ENCODE results near the gene KCTD20. TPM values are rescaled to one million over a fixed set of nuclear protein-coding genes. Genes with fewer than 3 reads are reported as not detected.

Gene KCTD20
- total and polyA plus RNA-seq, 8 donors, result 8.8 to 21.7 (median 10.1) TPM

- no peak for TF ChIP-seq CTCF (IDR thresholded peaks at IDR 0.05)
- no peaks in the 10 kb centered on the region for H3K9me3 ChIP-seq
- peaks cover 0 to 17% (median 3%) of the 10 kb centered on the region in 3 donors for H3K36me3 ChIP-seq
- ATAC-seq, result no peak
- H3K27ac ChIP-seq, result no peak overlapping the region
- WGBS, 2 donors, result 81 to 82% methylated on average over 2 of the region's 2 CpGs
- H3K4me1 ChIP-seq, result peaks cover 0 to 4% (median 3%) of the 10 kb centered on the region in 3 donors
- no peaks in the 10 kb centered on the region for H3K27me3 ChIP-seq
- no peak for FAIRE-seq
- H3K4me3 ChIP-seq, result no peak overlapping the region
- no peak for DNase-seq
- intact Hi-C loops (cut with DNase I), result no loop called here
Measured at GRCh38 chr6:36517408-36517807, 74.6 kb downstream of the KCTD20 start.

GRCh38 chr6:36519352-36519751 is 76.6 kb downstream of the KCTD20 start:
- Histone ChIP-seq H3K4me3 (no peak overlapping the region), H3K27me3 (no peaks in the 10 kb centered on the region), H3K9me3 (no peaks in the 10 kb centered on the region), H3K36me3 (peaks cover 2 to 17% (median 3%) of the 10 kb centered on the region in 3 donors), H3K4me1 (peaks cover 0 to 10% (median 4%) of the 10 kb centered on the region in 3 donors), H3K27ac (no peak overlapping the region)
- intact Hi-C loops (cut with DNase I), result no loop called here
- DNase-seq (no peak), ATAC-seq (no peak), FAIRE-seq (no peak)
- no peak for TF ChIP-seq CTCF (IDR thresholded peaks at IDR 0.05)

- Histone ChIP-seq H3K27ac (no peak overlapping the region), H3K4me3 (no peak overlapping the region), H3K36me3 (peaks cover 2 to 17% (median 3%) of the 10 kb centered on the region in 3 donors), H3K27me3 (no peaks in the 10 kb centered on the region), H3K4me1 (peaks cover 0 to 7% (median 0%) of the 10 kb centered on the region in 3 donors), H3K9me3 (no peaks in the 10 kb centered on the region)
- intact Hi-C loops (cut with DNase I), result no loop called here
- WGBS, 2 donors, result 80 to 94% methylated on average over 8 of the region's 8 CpGs
- ATAC-seq, result no peak
- no peak for TF ChIP-seq CTCF (IDR thresholded peaks at IDR 0.05)
- DNase-seq, result no peak
- no peak for FAIRE-seq
Measured at GRCh38 chr6:36523451-36523850, 80.7 kb downstream of the KCTD20 start.

GRCh38 chr6:36523936-36524499 is 81.2 kb downstream of the KCTD20 start:
- 72 to 74% methylated on average over 6 of the region's 6 CpGs for WGBS, 2 donors
- intact Hi-C loops (cut with DNase I), result no loop called here
- no peaks in the 10 kb centered on the region for H3K9me3 ChIP-seq
- DNase-seq (no peak), FAIRE-seq (no peak), ATAC-seq (peak in 1 of 4 donors; percentile 38)
- no peaks in the 10 kb centered on the region for H3K27me3 ChIP-seq
- no peak overlapping the region for H3K4me3 ChIP-seq
- H3K36me3 ChIP-seq, result peaks cover 2 to 17% (median 3%) of the 10 kb centered on the region in 3 donors
- no peak overlapping the region for H3K27ac ChIP-seq
- TF ChIP-seq CTCF (IDR thresholded peaks at IDR 0.05), result no peak
- peaks cover 0 to 7% (median 0%) of the 10 kb centered on the region in 3 donors for H3K4me1 ChIP-seq

- ATAC-seq (no peak), FAIRE-seq (no peak), DNase-seq (no peak)
- WGBS, 2 donors, result 95 to 97% methylated on average over 5 of the region's 5 CpGs
- H3K27me3 ChIP-seq, result no peaks in the 10 kb centered on the region
- H3K27ac ChIP-seq, result no peak overlapping the region
- intact Hi-C loops (cut with DNase I), result no loop called here
- no peak overlapping the region for H3K4me3 ChIP-seq
- peaks cover 2 to 14% (median 3%) of the 10 kb centered on the region in 3 donors for H3K36me3 ChIP-seq
- no peaks in the 10 kb centered on the region for H3K9me3 ChIP-seq
- peaks cover 0 to 7% (median 0%) of the 10 kb centered on the region in 3 donors for H3K4me1 ChIP-seq
- TF ChIP-seq CTCF (IDR thresholded peaks at IDR 0.05), result no peak
Measured at GRCh38 chr6:36524871-36525270, 82.1 kb downstream of the KCTD20 start.
